HG03378 (cell line): ENCODE data around the gene MAPK8IP1.

Experiments
- ATAC-seq: cut with Tn5 transposase; IDR thresholded peaks from one replicate; pipeline ENCODE4 v1.9.1; 2021; ENCODE audit warnings: mild to moderate bottlenecking, moderate library complexity; ENCODE audit not compliant: unreplicated experiment

MAPK8IP1 gene

DNA sequence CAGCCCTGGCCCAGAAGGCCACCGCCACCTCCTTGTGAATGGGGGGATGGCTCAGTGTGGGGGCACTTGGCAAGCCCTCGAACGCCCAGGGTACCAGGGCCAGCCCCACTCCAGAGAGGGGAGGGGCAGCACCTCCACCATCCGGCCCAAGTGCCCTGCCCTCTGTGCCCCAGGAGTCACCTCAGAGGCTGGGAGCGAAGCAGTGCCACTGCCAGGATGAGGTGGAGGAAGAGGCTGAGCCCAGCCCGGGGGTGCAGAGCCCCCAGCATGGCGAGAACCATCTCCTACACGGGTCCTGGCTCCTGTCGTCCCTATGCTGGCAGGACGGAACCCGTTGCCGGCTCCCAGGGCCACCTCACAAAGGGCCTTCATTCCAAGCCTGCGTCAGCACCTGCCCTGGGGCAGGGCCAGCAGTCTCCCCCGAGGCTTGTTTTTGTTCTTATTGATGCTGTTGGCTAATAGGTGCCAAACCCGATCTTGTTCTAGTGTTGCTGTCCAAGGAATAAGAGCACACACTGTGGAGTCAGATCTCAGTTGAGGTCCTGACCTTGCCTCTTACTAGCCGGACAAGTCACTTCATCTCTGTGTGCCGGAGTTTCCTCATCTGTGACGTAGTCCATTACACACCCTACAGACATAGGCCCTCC, 21.6 kb downstream of the MAPK8IP1 start, which contains the start of gene FREY1:
TSS of gene FREY1 (minus strand) at position 307 of the 647 bp plus-strand sequence. CDS start at position 281, 26 bp downstream.
- ATAC-seq, result no peak

DNA sequence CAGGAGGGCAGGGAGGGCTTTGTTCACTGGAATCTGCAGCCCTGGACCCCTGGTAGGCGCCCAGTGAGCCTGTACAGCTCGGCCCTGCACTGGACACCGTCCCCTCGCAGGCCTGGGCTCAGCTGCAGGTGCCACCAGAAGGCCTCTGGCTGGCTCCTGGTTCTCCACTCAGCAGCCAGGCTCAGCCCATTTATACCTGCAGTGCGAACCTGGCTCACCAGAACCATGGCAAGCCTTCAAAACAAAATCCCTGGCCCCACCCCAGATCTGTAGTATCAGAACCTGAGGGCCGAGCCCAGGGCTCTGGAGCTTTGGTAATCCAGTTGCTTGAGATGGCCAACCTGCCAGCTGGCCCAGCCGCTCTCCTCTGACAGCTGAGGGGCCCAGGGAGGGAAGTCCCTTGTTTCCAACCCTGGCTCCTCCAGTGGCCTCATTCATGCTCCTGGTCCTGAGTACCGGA, 22.5 kb downstream of the MAPK8IP1 start:
- ATAC-seq, result no peak

DNA sequence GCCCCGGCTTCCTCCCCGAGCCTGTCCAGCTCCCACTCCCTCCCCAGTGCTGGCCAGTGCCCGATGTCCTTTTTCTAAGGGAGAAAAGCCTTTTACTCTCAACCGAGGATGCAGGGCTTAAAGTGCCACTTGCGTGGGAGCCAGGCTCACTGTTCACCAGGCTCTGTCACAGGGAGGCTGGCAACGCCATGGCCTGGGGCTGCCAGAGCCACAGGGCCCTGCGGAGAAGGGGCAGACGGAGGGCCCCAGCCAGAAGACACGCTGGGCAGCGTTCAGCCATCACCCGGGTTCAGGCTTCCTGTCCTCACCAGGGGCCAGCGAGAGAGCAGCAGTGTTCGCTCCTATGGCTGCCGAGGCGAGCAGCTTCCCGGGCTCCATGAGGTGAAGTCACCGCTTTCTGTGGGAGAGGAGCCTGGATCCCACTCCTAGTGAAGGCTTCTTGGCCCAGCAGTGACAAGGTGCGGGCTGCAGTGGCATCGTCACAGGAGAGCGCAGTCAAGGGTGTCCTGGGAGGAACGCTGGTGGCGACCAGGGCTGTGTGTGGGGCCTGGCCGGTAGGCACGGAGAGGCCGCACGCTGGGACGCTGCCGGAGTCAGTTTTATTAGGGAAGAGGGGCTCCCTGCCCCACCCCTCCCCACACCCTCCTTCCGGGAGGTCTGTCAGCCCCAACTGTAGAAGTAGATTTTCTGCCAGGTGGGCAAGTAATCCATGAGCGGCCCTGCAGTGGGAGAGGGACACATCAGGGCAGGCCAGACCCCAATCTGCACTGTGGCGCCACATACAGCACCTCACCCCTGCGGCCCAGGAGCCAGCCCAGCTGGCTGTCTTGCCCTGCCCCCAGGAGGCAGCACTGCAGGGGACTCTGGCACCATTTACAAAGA, 24.4 kb downstream of the MAPK8IP1 start:
- no peak for ATAC-seq

DNA sequence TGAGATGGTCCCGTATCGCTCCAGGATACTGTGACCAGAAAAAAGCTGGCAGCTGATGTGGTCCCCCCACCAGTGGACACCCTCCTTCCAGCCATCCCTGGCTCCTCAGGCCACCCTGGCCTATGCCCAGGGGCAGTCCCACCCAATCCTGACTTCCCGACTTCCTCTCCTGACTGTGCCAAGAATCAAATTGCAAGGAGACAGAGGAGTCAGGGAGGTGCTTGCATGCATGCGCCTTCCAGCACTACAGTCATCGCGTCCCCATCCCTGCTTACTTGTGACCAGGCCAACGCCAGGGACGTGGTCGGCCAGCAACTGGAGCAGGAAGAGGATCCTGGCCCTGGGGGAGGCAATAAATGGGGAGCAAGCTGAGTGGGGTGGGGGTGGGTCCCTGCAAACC, 25.2 kb downstream of the MAPK8IP1 start:
- ATAC-seq, result no peak

DNA sequence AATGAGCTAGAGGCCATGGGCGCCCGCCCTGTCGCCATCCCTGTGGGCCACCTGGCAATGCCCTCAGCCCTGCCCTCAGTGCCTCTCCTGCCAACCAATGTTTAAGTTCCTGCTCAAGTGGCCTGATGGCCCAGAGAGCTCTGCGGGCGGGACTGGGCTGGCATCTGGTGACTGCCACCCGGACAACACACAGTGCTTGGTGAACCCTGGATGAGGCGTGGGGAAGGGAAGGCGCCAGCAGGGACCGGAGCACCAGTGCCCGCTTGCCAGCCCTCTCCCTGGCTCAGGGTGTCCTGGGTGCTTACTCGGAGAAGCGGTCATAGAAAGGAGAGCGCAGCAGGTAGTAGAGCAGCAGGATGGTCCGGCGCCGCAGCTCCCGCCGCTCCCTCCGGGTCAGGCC, 28.1 kb downstream of the MAPK8IP1 start:
- no peak for ATAC-seq

DNA sequence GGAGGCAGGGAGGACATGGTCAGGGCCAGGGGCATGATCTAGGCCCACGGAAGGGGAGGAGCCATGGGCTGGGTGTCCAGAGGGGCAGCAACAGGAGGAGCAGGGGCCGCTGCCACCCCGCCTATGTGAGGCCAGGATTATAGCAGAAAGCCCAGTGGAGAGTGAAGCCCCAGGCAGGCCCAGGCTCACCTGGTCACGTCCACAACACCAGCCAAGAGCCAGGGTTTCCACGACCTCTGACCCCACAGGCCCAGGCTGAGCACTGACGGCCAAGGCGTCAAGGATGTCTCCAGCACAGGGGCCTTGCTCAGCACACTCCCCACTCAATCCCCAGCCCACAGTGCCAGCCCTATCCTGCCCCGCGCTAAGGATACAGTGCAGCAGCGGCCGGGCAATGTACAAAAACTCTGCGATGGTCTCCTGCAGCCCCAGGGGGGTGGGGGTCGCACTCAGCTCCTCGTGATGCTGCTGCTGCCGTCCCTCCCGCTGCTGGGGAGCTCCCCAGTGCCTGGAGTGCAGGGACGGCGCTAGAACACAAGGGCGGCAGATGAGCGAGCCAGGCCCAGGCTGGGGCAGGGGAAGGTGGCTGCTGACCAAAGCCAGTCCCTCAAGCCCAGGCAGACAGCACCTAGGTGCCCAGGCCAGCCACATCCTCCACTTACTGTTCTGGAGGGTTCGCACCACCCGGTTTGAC, 28.6 kb downstream of the MAPK8IP1 start:
- ATAC-seq, result no peak

DNA sequence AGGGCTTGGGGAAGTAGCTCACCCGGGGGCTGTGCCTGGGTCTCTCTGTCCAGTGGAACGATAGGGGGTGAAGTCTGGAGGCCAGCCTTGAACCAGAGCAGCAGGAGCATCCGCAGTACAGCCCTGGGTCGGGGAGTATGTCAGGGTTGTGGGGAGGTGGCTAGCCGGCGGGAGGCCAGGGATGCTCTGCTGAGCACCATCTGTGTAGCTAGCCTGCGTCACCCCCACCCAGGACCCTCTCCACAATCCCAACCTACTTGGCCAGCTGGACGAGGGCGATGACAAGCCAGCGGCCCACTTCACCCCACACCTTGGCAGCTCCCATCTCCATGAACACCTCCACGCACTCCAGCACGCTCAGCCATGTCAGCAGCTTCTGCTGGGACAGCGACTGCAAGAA, 30.0 kb downstream of the MAPK8IP1 start:
- no peak for ATAC-seq

DNA sequence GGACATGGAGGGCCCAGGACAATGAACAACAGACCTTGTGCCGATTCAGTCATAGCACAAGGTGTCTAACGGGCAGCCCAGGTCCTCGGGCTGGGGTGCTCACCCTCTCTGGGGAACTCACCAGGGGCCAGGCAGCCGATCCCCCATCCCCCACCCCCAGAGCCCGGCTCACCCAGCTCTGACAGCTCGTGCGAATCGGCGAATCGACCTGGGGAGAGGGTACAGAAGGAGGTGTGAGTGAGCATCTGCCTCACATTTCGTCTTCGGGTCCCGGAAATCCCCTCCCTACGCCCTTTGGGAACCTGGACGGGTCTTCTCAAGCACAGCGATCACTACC, 31.8 kb downstream of the MAPK8IP1 start:
- ATAC-seq, result no peak

DNA sequence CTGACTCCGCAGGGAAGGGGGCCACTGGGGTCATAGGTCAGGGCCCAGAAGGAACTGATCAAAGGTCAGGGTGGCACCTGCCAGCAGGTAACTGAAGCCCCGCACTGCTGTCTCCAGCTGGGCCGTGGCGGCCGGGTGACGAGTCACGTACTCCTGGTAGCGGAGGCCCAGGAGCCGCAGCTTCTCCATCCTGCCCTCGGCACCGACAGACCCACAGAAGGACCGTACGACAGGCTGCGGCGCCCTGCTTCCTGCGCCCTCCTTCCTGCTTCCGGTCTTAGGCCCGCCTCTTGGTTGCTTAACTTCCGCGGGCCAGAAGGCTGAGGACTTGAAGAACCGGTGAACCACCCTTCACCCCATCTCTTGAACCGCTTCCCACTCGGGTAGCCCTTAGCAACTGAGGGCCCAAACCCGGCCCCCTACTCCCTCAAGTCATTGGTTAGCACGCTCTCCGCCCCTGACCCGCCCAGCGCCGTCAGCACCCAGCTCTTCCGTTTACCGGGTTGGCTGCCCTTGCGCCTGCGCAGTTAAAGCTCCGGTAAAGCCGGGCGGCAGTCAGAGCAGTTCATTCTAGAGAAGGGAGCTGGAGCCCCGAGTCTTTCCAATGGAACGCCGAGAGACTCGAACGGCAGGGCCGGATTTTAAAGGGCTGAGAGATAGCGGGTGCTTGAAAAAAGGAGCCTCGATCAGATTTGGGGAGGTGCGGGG, 32.3 kb downstream of the MAPK8IP1 start, which contains the start of gene PEX16:
TSS of gene PEX16 (minus strand) at position 255 of the 708 bp plus-strand sequence. CDS start at position 189, 66 bp downstream.
- peak; percentile 81 for ATAC-seq

DNA sequence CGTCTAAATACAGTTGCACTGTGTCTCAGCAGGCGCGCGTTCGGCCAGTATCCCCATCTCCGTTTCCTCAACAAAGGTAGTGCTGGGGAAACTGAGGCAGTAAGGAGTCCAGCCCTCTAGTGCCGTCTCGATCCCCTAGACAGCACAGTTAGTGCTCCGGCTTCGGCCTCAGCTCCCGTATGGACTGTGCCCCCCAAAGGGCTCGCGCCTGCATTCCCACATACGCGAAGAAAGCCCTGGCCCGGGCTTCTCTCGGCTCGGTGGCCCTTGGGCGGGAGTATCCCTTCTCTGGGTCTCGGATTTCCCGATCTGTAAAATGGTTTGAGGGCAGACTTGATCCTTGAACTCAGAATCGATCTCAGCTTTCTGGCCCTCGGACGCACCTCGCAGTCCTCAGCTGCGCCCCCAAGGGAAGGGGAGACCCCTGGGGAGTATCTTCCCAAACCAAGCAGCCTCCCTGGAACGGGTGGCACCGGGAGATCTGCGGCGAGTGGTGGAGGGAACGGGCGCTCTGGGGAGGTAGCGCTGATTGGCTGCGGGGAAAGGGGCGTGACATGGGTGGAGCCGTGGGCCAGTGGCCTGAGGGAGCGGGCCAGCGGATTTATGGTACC, 33.0 kb downstream of the MAPK8IP1 start:
- no peak for ATAC-seq

DNA sequence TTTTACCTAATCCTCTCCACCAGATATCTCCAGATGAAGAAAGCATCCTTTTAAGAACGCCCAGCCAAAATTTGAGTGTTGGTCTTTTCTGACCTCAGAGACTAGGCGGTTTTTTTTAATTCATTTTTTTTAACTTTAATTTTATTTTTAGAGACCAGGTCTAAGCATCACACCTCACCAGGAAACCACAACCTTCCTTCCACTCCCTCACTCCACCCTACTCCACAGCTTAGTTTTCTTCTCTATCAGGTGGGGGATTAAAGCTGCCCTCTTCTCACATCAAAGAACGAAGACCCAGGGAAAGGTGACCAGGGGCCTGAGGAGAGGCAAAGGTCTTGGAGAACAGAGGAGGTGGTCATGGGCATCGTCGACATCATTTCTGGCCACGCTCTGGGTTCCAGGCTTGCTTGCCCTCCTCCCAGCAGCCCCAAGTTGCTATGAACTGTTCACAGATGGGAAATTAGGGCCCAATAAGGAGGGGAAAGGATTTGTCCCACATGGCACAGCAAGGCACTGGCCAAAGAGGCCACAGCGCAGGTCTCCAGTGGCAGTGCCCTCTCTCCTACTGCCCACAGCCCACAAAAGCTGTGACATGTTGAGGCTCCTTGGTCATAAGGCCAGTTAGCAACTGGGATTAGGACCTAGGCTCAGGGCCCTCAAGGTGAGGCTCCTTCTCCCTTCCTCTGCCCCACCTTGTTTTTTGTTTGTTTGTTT, 33.7 kb downstream of the MAPK8IP1 start:
- ATAC-seq, result no peak

DNA sequence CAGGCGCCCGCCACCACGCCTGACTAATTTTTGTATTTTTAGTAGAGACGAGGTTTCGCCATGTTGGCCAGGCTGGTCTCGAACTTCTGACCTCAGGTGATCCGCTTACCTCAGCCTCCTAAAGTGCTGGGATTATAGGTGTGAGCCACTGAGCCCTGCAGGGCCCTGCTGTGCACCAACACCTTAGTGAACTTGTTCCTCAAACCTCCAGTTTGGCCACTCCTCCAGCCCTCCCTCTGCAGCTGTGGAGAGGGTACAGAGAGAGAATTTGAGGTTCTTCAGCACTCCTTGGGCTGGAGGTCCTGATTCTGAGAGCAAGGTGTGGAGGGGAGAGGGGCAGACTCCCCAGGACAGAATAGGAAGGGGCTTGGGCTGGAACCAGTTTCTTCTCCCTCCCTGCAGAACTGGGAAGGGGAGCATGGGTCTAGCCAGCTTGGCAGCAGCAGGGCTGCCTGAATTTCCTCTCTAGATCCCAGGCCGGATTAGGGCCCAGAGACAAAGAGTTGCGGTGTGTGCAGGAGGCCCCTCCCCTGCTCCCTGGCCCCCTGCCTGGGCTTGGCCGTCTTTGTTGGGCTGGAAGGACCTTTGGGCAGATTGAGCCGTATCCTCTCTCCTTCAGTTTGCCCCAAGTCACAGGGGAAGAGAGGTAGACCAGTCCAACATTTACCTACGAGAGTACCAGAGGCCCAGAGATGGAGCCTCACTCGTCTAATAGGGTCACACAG, 34.5 kb downstream of the MAPK8IP1 start:
- no peak for ATAC-seq

DNA sequence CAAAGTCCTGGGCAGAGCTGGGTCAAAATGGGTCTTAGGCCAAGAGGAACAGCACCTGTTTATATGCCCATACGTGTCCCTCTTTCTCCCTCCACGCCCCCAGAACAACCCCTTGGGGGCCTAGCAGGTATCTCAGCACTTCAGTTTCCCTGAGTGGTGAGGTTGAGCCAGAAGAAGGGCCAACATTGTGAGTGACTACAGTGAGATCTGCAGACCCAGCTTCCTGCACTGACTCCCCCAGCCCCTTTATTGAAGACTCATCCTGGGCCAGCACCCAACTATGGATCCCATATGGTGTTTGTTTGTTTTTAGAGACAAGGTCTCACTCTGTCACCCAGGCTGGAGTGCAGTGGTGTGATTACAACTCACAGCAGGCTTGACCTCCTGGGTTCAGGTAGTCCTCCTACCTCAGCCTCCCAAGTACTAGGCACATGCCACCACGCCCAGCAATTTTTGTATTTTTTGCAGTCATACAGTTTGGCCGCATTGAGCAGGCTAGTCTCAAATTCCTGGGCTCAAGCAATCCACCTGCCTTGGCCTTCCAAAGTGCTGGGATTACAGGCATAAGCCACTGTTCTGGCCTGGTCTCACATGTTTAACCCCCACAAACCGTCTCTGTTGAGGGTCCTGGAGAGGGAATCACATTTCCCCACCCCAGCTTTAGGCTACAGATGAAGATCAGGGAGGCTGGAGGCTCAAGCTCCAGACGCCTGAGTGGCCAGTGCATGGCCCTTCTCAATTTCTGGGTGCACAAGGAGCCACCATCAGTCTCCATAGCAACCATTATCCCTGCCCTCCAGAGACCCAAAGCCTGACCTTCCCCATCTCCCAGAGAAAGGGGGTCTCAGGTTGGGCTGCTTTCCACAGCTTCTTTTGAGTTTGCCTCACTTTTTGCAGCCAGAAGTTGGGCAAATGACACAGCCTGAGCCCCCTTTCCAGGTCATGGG, 35.4 kb downstream of the MAPK8IP1 start:
- no peak for ATAC-seq

DNA sequence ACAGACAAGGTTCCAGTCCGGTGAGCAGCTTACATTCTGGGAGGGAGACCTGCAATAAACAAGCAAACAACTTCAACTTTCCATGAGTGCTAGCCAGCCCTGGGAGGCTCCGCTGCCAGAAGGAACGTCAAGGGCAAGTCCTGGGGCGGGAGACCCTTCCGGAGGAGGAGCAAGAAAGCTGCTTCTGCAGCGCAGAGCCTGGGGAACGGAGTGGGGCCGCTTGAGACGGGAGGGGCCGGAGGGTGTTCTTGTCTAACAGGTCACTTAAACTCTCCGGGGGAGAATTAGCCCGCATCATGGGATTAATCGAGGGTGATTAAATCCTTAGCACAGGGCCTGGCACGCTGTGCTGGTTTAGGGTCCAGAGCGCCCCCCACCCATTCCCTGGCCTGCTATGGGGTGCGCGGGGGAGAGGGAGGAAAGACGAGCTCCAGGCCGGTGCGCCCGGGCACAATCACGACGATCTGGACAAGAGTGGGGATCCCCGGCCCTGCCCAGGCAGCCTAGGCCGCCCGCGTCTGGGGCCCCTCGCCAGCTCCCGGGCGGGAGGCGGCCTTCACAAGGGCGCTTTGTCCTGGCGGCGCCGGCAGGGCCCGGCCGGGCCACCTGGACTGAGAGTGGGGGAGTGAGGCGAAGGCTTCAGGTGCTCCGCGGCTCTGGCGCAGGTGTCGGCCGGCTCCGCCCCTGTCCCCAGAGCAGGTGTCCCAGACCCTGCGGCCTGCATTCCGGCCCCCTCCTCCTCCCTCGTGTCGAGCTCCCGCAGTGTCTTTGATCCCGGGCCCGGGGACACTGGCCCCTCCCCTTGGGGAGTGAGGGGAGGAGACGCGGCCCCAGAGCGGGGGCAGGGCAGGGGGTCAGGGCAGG, 36.3 kb downstream of the MAPK8IP1 start:
- no peak for ATAC-seq

DNA sequence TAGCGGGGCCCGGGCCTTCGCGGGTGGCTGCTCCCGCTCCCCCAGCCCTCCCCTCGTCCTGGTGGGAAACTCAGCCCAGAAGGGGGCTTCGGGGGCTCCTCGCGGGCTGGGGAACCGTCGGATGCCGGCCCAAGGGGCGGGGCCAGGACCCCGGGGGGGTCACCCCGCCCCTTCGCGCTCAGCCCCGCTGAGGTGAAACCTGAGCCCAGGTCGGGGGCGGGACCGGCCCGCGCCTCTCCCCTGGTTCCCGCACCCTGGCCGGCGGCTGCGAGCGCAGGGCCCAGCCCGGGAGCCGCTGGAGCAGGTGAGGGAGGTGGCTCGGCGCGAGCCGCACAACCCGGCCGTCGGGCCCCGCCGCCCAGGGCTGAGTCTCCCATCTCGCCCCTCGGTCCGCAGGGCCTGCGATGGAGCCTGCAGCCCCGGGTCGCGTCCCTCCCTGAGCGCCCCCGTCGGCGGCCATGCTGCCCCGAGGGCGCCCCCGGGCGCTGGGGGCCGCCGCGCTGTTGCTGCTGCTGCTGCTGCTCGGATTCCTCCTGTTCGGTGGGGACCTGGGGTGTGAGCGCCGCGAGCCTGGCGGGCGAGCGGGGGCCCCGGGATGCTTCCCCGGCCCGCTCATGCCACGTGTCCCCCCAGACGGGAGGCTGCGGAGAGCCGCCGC, 37.1 kb downstream of the MAPK8IP1 start, which contains the start of gene LARGE2:
TSS of gene LARGE2 (plus strand) at position 232 of the 658 bp plus-strand sequence. CDS start at position 459, 227 bp downstream.
- ATAC-seq, result no peak
